AG09309 (cell line): ENCODE measurements around the gene SBK1.
A peak's percentile ranks its signal among the peaks of the same experiment; 100 is the strongest.
"Not testable (repeated sequence)": the region's sequence is repeated elsewhere in the genome, so short reads cannot be mapped to it uniquely, and the experiment has no call there.

Experiments used
- DNase-seq: peaks from one replicate; pipeline ENCODE4 v3.0.0-alpha.2; 2010; ENCODE audit warnings: low read depth
- H3K4me3 ChIP-seq: 2 replicates; pipeline ENCODE4 v1.5.1; 2011; ENCODE audit warnings: mild to moderate bottlenecking, low read depth, low read length, moderate library complexity; ENCODE audit not compliant: control insufficient read depth
- CTCF ChIP-seq: IDR thresholded peaks from 2 replicates; pipeline ENCODE4 v1.5.1; 2011; ENCODE audit warnings: mild to moderate bottlenecking, low read depth, low read length, inconsistent platforms; ENCODE audit not compliant: insufficient read depth, control insufficient read depth; ENCODE audit errors: missing control alignments

SBK1 gene

GRCh38 chr16:28291651-28292626, at the start of gene SBK1:
Gene SBK1 (plus strand): TSS chr16:28292525. CDS start chr16:28317392, 24,867 bp downstream.
- no peak for TF ChIP-seq CTCF
- peak within 1 kb of the TSS; percentile 39 for H3K4me3 ChIP-seq
- DNase-seq = no peak

- H3K4me3 ChIP-seq, DNase-seq: not testable (repeated sequence)
These were observed 42.8 kb upstream of the SBK1 start for GRCh38 chr16:28249483-28249882.

- no peak for DNase-seq
- TF ChIP-seq CTCF = no peak
- no peak overlapping the region for H3K4me3 ChIP-seq
These were observed 41.3 kb upstream of the SBK1 start for GRCh38 chr16:28250999-28251398.

GRCh38 chr16:28254158-28254557, 38.2 kb upstream of the SBK1 start:
- no peak overlapping the region for H3K4me3 ChIP-seq
- no peak for DNase-seq
- TF ChIP-seq CTCF = no peak

GRCh38 chr16:28255838-28256237, 36.5 kb upstream of the SBK1 start:
- DNase-seq = no peak
- TF ChIP-seq CTCF = no peak
- no peak overlapping the region for H3K4me3 ChIP-seq

GRCh38 chr16:28257256-28257655, 35.1 kb upstream of the SBK1 start:
- H3K4me3 ChIP-seq = no peak overlapping the region
- DNase-seq = no peak
- TF ChIP-seq CTCF = no peak

GRCh38 chr16:28258567-28258966, 33.8 kb upstream of the SBK1 start:
- H3K4me3 ChIP-seq = no peak overlapping the region
- DNase-seq = no peak
- no peak for TF ChIP-seq CTCF
